Fibroblast of peridontal ligament (primary cell): ENCODE results near the gene LZTS2.
A peak's percentile ranks its signal among the peaks of the same experiment; 100 is the strongest.

Experiments used
- DNase-seq: peaks from one replicate; pipeline ENCODE4 v3.0.0-alpha.2; 2010; ENCODE audit errors: extremely low read depth

LZTS2 gene

DNA sequence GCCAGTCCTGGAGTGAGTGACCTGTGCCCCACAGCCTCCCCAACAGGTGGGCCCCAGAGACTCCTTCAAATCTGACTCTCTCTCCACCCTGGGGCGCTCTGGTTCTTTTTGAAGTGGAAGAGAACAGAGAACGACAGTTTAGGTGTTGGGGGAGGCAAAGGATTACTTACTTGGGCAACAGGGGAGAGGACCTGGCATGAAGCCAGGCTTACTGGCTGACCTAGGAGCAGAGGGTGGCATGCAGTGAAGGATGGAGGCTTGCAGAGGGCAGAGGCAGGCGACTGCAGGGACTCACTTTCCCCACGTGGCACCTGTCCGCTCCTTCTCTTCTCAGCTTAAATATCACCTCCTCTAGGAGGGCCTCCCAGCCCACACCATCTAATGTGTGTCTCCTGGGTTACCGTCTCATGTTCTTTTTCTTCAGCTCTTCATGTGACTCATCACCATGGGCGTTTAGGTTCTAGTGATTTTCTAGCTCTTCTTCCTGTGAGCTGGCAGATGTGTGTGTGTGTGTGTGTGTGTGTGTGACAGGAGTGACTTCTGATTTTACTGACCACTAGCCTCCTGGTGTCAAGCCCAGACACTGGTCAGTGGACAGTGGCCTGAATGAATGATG lies 15.5 kb downstream of the LZTS2 start:
- DNase-seq = peak; percentile 90

DNA sequence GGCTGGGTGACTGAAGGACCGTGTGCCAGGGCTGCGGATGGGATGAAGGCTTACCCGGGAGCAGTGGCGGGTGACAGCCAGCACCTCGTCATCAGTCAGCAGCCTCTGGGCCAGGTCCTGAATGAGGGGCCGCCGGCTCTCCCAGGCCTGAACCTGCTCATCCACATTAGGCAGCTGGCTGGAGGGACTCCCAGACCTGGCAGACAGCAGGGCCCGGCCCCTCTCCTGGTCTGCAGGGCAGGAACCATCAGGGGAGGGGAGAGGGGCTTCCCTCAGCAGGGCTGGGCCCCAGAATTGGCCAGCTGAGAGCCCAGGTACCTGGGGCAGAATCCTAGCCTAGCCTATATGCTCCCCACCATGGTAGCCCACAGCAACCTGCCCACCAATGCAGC lies 16.0 kb downstream of the LZTS2 start:
- no peak for DNase-seq

DNA sequence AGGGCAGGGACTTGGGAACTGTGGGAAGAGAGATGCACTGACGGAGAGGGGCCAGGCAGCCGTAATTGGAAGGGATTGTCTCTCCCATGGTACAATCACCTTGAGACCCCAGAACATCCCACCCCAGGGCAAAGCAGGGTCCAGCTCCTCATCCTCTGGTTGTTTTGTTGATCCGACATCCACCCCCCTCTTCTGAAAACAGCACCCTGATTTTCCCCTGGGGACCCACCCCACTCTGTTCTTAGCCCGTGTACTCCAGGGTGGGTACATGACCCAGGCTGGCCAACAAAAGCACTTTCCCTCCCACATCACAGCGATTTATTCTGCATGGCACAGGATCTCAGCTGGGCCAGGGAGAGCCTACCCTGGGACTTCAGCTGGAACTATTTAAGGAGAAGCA lies 17.2 kb downstream of the LZTS2 start:
- no peak for DNase-seq

DNA sequence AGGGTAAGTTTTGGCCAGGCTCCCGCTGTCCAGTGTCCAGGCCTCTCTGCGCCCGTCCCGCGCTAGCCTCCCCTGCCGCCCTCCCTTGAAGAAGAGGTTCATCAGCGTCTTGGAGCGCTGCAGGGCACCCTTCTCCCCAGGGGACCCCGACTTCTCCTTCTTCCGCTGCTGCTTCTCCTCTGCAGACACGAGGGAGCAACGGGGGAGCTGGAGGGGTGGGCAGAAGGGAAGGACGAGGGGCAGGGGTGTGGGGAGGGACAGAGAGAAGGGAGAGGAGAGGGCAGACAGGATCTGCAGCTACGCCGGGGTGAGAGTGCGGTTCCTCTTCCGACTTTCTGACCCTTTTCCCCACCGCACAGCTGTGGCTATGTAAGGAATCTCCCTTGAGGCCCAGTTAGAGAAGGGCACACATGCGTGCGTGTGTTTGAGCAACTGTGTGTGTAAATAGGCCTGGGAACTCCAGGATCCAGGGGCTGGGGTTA lies 18.6 kb downstream of the LZTS2 start:
- peak; percentile 48 for DNase-seq

DNA sequence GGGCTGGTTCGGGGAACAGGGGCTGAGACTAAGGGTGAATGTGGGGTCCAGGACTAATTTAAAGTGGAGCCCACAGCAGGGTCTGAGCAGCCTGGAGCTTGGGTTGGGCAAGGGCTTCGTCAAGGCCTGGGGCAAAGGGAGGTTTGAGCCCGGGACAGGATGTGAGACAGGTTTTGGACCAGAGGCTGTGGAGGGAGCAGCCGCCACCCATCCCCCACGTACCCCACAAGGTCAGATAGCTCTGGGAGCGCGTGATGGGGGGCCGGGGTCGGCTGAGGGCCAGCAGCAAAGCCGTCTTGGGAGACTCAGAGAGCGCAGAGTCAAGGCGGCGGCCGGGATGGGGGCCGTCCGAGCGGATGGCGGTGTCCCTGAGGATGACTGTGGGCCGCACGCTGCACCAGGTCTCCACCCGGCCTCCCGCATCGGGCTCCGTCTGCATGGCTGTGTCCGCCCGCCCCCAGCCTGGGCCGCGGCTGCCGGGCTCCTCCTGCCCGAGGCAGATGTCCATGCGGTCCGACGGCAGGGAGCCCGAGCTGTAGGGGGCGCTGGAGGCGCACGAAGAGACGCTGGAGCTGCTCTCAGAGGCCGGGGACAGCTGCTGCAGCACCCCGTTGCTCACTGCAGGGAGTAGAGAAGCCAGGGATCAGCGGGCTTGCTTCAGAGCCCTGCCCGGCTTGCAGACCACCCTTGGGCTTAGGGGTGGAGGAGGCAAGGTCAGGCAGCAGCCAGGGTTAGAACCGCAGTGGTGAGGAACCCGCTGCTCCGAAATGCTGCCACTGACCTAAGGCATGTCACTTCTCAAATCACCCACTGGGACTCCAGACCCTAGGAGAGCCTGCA lies 19.2 kb downstream of the LZTS2 start:
- DNase-seq = peak; percentile 74

DNA sequence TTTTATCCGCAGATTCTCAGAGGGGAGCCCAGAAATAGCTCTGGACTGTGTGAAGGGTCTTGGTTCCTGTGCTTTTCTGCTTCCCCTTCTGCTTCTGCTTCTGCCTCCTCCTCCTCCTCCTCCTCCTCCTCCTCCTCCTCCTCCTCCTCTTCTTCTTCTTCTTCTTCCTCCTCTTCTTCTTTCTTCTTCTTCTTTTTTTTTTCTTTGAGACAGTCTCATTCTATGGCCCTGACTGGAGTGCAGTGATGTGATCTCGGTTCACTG lies 19.8 kb downstream of the LZTS2 start:
- DNase-seq = no peak

DNA sequence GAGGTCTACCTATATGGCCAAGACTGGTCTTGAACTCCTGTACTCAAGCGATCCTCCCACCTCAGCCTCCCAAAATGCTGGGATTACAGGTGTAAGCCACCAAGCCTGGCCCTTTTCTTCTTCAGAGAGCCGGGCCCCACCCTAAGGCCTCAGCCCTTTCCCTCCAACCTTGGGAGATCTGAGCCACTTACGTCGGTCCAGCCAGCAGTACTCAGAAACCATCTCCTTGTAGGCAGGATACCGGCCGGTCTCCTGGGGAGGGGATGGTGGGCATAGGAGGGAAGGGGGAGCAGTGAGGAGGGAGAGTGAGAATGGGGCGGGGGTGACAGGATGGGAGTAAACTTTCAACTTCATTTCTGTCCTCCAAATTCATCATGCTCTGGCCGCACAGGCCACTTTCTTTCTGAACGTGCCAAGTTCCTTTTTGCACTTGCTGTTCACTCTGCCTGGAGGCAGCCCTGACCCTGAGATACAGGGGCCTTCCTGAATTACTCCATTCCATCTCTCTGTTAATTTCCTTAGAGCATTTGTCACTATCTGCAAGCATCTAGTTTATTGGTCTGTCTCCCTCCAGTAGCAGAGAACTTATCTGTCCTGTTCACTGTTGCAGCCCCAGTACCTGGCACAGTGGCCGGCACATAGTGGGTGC lies 20.9 kb downstream of the LZTS2 start:
- no peak for DNase-seq

DNA sequence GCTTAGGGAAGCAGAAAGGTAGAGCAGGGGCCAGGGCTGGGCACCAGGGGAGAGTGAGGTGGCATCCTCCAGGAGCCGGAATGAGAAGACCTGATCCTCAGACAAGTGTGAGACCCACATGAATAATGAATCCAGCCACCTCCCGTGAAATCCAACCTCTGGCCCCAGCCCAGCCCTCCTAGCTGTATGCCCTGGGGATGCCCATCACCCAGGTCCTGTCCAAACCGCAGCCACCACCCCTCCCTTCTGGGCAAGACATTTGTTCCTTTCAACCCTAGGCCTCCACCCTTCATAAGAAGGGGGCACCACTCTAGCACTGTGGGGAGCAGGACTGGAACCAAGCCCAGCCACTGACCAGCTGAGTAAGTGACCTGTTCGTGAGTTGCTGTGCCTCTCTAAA lies 21.6 kb downstream of the LZTS2 start:
- DNase-seq = no peak

DNA sequence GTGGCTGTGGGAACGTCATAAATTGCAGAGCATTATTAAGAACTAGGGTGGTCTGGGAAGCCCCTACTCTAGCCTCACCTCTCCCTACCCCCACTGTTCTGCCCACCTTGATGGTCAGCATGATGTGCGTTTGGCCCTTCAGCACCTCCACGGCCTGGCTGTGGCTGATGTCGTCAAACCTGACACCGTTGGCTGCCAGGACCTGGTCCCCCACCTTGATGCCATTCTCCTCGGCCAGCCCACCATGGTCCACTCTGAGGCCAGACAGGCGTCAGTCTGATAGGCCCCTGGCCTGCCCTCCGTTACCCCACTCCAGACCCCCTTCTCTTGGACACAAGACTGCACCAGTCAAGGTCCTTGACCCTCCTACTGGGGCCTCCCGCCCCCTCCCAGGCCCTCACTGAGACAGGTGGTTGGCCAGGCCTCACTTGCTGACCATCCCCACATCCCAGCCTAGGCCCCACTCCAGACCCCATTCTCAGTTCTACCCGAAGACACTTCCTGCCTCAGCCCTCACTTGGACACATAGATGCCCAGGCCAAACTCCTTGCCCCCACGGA lies 22.2 kb downstream of the LZTS2 start:
- DNase-seq = no peak

DNA sequence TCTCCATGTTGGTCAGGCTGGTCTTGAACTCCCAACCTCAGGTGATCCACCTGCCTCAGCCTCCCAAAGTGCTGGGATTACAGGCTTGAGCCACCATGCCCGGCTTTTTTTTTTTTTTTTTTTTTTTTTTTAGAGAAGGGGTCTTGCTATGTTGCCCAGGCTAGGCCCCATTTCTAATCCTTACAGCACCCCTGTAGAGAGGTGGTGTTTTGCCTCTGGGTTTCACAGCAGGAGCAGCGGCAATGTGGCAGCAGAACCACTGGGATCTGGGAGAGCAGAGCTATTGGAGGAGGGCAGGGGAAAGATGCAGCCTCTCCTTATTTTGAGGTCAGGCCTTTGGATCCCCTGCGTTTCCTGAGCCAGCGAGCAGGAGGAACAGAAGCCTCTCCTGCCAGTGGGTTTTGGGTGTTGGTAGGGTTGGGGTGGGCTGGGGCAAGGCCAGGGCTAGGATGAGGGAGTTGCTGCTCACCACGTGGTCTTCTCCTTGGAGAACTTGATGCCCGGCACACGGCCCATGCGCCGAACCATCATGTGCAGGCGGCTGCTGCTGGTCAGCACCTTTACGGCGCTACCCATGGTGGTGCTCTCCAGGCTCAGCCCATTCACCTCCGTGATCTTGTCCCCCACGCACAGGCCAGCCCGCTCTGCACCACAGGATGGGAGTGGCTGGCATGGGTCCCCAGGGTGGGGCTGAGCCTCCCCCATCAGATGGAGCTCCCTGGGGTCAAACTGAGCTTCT lies 23.5 kb downstream of the LZTS2 start:
- no peak for DNase-seq

DNA sequence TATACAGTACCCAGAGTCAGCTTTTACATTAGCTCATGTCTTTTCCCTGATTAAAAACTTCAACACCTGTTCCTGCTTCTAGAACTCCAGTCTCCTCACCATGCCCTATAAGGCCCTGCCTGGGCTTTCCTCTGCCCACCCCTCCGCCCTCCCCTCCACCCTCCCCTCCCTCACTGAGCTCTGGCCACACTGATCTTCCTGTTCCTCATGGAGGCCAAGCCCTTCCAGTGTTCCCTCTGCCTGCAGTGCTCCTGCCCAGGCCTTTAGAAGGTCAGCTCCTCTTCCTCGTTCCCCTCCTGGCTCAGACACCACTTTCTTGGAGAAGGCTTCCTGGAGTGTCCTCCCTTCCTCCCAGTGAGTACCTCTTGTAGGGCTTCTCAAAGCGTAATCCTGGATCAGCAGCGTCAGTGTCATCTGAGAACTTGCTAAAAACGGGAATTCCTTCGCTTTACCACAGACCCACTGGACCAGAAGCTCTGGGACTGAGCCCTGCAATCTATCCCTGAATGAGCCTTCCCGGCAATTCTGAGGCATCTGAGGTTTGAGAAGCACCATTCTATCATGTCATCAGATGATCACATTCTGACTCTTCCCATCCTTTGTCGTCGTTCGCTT lies 27.6 kb downstream of the LZTS2 start:
- DNase-seq = no peak

DNA sequence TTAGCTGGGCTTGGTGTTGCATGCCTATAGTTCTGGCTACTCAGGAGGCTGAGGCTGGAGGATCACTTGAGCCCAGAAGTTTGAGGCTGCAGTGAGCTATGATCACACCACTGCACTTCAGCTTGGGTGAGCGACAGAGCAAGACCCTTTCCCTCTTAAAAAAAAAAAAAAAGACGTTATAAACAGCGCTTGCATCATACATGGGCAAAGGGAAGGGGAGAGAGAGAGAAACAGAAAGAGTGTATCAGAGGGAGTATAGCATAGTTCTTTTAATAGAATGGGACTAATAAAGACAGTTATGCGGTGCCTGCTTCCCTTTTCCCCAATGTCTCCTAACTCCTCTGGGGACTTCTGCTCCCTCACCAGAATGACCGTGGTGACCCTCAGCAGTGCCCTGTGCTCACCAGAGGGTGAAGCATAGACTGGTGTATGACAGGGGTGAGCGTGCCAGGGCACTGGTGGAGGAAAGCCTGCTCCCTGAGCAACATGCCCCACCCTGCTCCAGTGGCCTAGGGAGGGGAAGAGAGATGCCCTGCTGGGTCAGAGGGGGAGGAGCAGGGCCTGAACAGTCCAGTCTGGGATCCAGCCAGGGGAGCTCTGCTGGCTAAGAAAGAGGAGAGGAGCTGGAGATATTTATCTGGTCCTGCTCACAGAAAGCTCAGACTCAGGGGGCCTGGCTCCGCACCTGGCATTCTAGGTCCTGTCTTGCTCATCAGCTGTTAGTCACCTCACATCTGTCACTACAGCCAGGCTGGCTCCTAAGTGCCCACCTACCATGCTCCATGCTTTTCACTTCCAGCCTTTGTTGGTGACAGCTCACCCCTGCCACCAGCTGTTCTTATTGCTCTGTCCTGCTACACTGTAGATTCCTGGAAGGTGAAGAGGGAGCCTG lies 29.1 kb downstream of the LZTS2 start:
- no peak for DNase-seq

DNA sequence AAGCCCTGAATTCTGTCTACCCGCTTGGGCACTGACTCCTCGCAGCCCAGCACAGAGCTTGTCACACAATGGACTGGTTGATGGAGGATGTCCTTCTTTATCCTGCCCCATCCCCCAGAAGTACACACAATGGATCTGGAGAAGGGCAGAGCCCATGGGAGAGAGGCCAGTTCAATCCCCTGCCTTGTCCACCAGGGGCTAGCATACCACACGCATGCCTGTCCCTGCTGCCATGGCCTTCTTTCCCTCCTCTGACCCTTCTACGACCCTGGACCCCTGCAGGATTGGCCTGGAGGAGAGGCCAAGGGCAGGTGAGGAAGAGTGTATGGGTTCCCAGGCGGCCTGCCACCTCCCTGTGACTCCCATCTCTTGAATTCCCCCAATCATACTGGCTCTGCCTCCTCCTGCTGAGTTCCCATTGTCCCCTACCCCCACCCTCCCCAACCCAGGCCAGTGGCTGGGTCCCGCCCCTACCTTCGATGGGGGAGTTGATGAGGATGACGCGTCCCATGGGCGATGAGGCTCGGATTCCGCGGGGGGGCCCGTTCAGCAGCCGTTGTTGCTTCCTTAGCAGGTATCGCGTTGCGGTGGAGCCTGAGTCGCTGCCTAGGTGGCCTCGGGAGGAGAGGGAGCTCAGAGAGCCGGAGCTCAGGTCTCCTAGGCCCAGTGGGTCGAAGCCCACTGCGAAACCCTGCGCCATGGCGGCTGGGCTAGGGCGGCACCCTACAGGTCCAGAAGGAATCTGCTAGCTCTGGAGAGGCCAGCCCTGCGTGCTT lies 30.1 kb downstream of the LZTS2 start:
- no peak for DNase-seq

DNA sequence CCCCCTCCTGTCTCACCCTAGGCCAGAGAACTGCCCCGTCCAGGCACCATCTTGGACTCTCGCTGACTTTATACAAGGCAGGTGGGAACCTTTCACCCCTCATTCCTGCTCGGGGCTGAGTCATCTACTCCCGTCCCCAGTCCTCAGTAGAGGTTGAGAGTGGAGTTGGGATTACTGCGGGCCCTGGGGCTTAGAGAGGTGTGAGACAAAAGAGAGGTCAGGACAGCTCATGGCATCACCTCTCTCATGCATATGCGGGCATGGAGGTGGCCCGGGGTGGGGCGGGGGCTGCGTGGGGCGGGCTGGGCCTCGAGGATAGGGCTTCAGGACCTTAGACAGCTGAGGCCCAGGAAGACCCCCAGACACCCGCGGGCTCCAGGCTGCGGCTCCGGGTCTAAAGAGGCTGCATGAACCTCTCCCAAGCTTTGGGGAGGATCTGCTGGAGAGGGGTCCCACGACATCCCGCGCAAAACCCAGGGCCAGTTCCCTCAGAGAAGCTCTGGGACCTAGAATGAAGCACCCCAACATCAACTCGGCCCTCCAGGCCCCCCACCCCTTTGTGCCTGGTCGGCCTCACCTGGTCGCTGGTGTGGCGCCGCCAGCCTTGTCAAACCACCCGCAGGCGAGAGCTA lies 31.0 kb downstream of the LZTS2 start:
- no peak for DNase-seq

DNA sequence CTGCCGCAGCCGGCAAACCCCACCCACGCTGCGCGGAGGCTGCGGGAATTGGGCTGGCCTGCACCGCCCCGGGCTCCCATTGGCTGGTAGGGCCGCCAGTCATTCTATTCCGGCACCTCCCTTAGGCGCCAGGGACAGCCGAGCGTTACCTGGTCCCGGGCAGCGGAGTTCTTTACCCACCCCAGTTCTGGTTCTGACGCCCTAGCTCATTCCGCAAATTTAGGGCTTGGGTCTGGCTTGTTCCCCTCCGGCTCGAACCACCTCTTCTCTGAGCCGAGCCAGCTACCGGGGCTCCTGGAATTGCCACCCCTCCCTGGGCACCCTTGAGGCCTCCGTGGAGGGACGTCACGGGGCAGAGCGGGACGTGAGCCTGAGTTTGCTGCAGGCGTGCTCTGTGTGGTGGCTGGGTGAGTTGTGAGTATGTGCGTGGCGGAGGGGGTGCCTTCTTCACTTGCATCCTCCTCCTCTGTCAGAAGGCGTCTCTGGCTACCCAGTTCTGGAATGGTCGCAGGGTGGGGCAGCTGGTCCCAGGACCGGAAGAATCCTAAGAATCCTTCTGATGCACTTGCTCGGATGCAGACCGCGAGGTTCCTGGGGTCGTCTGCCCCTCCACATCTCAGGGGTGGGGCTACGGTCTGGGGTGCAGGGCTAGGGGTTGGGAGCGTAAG lies 31.7 kb downstream of the LZTS2 start, which contains the start of the genes PDZD7 and SFXN3:
PDZD7 (minus strand) TSS at position 2 of the 668 bp plus-strand sequence. CDS start 910 bp downstream, outside the sequence.
SFXN3 (plus strand) TSS at position 107 of the 668 bp plus-strand sequence. CDS start 3,461 bp downstream, outside the sequence.
- DNase-seq = peak; percentile 88

DNA sequence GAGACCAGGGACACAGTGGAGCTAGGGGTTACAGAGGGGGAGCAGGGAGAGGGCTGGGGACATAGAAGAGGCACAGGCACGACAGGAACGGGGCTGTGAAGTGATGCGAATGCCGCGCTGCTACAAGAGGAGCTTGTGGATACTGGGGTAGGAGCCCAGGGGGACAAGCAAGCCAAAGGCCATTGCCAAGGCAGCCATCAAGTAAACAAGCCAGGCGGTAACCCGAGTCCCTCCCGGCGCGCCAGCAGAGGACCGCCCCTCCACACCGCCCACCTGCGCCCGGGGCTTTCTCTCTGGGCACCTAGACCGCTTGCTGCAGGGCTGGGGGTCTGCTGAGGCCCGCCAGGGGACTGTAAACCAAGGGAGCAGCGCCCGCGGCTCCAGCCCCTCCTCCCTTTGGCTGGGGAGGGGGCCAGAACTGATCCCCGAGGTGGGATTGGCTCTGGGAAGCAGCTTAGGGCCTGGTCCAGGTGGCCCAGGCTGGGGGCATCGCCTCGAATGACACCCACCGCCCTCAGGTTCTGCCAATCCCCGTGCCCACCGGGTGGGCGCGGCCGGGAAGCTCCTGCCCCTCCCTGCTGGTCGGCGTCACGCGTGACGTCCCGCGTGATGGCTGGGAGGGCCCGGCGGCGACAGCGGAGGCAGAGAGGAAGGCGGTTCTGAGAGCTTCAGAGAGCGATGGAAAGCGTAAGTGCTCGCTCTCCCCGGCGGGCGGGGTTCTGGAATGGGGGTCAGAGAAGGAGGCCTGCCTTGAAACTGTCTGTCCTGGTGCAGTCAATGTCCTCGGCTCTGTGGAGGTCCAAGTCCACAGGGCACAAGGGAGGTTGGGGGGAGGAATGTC lies 32.4 kb downstream of the LZTS2 start:
- peak; percentile 60 for DNase-seq

DNA sequence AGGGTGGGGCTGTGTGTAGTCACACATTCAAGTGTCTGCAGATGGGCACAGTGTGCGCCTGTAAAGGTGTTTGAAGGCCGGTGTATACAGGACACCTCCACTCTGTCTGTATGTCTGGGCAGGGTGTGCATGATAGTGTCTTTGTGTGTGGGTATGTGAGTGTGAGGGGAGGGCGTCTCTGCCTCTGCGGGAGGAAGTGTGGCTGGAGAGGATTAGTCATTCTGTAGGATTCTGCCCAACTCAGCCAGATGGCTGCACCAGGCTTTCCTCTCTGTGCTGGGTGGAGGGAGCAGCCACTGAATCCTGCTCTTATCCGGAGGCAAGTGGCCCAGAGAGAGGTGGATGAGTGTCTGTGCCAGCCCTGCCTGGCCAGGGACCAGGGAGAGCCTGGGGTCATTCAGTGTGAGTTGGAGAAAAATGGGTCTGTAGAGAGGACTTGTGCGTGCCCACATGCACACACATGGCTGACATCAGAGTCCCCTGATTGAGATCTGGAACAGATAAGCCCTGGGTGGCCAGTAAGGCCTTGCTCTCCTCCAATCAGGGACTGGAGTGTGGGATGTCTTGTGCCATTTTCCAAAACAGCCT lies 33.1 kb downstream of the LZTS2 start:
- DNase-seq = peak; percentile 88
